GM23338 (cell line): ENCODE results near the gene VDAC1. TPM values are rescaled to one million over a fixed set of nuclear protein-coding genes. Genes with fewer than 3 reads are reported as not detected.
"Not testable (repeated sequence)": the region's sequence is repeated elsewhere in the genome, so short reads cannot be mapped to it uniquely, and the experiment has no call there.

Experiments
- ATAC-seq: fragments of 200-7000 bp; cut with Tn5 transposase; 3 replicates; pipeline ENCODE4 v1.9.1; 2020
- DNase-seq: peaks from one replicate; pipeline ENCODE4 v3.0.0-alpha.2; 2015; ENCODE audit warnings: low spot score
- H2AFZ ChIP-seq: fragments of 200-600 bp; sonication (generic); 2 replicates; pipeline ENCODE4 v1.8.0; 2016; ENCODE audit warnings: antibody characterized with exemption, mild to moderate bottlenecking, moderate library complexity
- H3F3A ChIP-seq: fragments of 200-600 bp; sonication (generic); replicated peaks from 2 replicates; pipeline ENCODE4 v1.8.0; 2017; ENCODE audit warnings: antibody characterized with exemption, mixed run types, low read depth
- H3K27ac ChIP-seq: fragments of 200-600 bp; sonication (generic); 2 replicates; pipeline ENCODE4 v1.6.1; 2016; ENCODE audit warnings: low read depth
- H3K27me3 ChIP-seq: fragments of 200-600 bp; sonication (generic); 2 replicates; pipeline ENCODE4 v1.8.0; 2016; ENCODE audit warnings: mild to moderate bottlenecking, mixed run types, moderate library complexity; ENCODE audit not compliant: insufficient read depth
- H3K36me3 ChIP-seq: fragments of 200-600 bp; sonication (generic); 2 replicates; pipeline ENCODE4 v1.8.0; 2016; ENCODE audit warnings: mild to moderate bottlenecking; ENCODE audit not compliant: insufficient read depth
- H3K4me1 ChIP-seq: fragments of 200-600 bp; sonication (generic); 2 replicates; pipeline ENCODE4 v1.8.0; 2016; ENCODE audit warnings: mild to moderate bottlenecking, moderate library complexity; ENCODE audit not compliant: insufficient read depth
- H3K4me2 ChIP-seq: fragments of 200-600 bp; sonication (generic); 2 replicates; pipeline ENCODE4 v1.7.1; 2017; ENCODE audit warnings: mixed run types
- H3K4me3 ChIP-seq: fragments of 200-600 bp; sonication (generic); 2 replicates; pipeline ENCODE4 v1.6.1; 2016; ENCODE audit warnings: mixed run types
- H3K79me2 ChIP-seq: fragments of 200-600 bp; sonication (generic); replicated peaks from 2 replicates; pipeline ENCODE4 v1.8.0; 2017; ENCODE audit warnings: mild to moderate bottlenecking; ENCODE audit not compliant: insufficient read depth
- H3K9me2 ChIP-seq: fragments of 200-600 bp; sonication (generic); 2 replicates; pipeline ENCODE4 v1.8.0; 2017; ENCODE audit not compliant: insufficient read depth
- H4K20me1 ChIP-seq: fragments of 200-600 bp; sonication (generic); replicated peaks from 2 replicates; pipeline ENCODE4 v1.8.0; 2017; ENCODE audit warnings: mild to moderate bottlenecking; ENCODE audit not compliant: insufficient read depth
- H3K27ac Mint-ChIP-seq: 2 replicates; pipeline ENCODE4 v1.8.0; 2020; ENCODE audit warnings: inconsistent platforms, mild to moderate bottlenecking, moderate library complexity, mixed read lengths
- H3K27me3 Mint-ChIP-seq: 3 replicates; pipeline ENCODE4 v1.8.0; 2022; ENCODE audit warnings: low read depth, mild to moderate bottlenecking, moderate library complexity, mixed read lengths, inconsistent platforms; ENCODE audit not compliant: insufficient read depth, poor library complexity
- H3K36me3 Mint-ChIP-seq: 3 replicates; pipeline ENCODE4 v1.8.0; 2021; ENCODE audit warnings: low read depth, mild to moderate bottlenecking, inconsistent platforms, moderate library complexity, mixed read lengths
- H3K4me1 Mint-ChIP-seq: 3 replicates; pipeline ENCODE4 v1.8.0; 2020; ENCODE audit warnings: mild to moderate bottlenecking, inconsistent platforms, mixed read lengths
- H3K4me3 Mint-ChIP-seq: 3 replicates; pipeline ENCODE4 v1.8.0; 2021; ENCODE audit warnings: moderate library complexity, mild to moderate bottlenecking, inconsistent platforms, mixed read lengths
- H3K9me3 Mint-ChIP-seq: 3 replicates; pipeline ENCODE4 v1.8.0; 2020; ENCODE audit warnings: moderate library complexity, mild to moderate bottlenecking, inconsistent platforms, mixed read lengths
- CREB1 ChIP-seq: fragments of 250-450 bp; sonication (Bioruptor Pico); IDR thresholded peaks from 2 replicates; pipeline ENCODE4 v1.5.0; 2020; ENCODE audit warnings: low read depth, mild to moderate bottlenecking, moderate library complexity
- POLR2AphosphoS5 ChIP-seq: IDR thresholded peaks from 2 replicates; pipeline ENCODE4 v1.6.1; 2016; ENCODE audit warnings: antibody characterized with exemption, low read depth
- REST ChIP-seq: IDR thresholded peaks from one replicate; pipeline ENCODE4 v1.6.1; 2018; ENCODE audit warnings: antibody characterized with exemption; ENCODE audit not compliant: unreplicated experiment
- STAT1 ChIP-seq: IDR thresholded peaks from one replicate; pipeline ENCODE4 v1.6.1; 2016; ENCODE audit warnings: antibody characterized with exemption; ENCODE audit not compliant: unreplicated experiment
- ZNF114 ChIP-seq: fragments of 250-450 bp; sonication (Bioruptor Pico); IDR thresholded peaks from 2 replicates; pipeline ENCODE4 v1.5.0; 2020; ENCODE audit warnings: mild to moderate bottlenecking, moderate library complexity
- ZNF462 ChIP-seq: fragments of 250-450 bp; sonication (Bioruptor Pico); IDR thresholded peaks from 2 replicates; pipeline ENCODE4 v1.5.0; 2020; ENCODE audit warnings: mild to moderate bottlenecking, moderate library complexity
- polyA plus RNA-seq: library from polyadenylated mRNA; unstranded; fragments of >200 nt; fragmentation: Nextera tagmentation; extraction: Ambion mirVana; gene quantifications from 2 replicates; pipeline ENCODE4 v1.2.1, GENCODE V29; 2016
- total RNA-seq: library from RNA; depleted of rRNA; stranded (reverse); fragments of >200 nt; shearing (Covaris generic); gene quantifications from 2 replicates; pipeline ENCODE4 v1.2.3, GENCODE V29; 2014
- TF ChIP-seq, protein P1 (sequence below), 2 experiments: fragments of 200-600 bp in 1 of 2; sonication (generic) in 1 of 2; conservative IDR thresholded peaks; 2 replicates each; pipeline versions ENCODE4 v1.5.1 to v1.6.1; 2016 to 2017; ENCODE audit warnings: antibody characterized with exemption in 2 of 2, low read depth in 2 of 2, mild to moderate bottlenecking in 2 of 2, moderate library complexity in 1 of 2
- TF ChIP-seq, protein P2 (sequence below): IDR thresholded peaks from 2 replicates; pipeline ENCODE4 v1.6.1; 2016; ENCODE audit warnings: antibody characterized with exemption

The VDAC1 gene
- total and polyA plus RNA-seq, 2 experiments from 2014 or later, result 300 to 329 TPM

- no peak overlapping the region for H2AFZ ChIP-seq
- ATAC-seq (no peak), DNase-seq (no peak)
- no peaks in the 10 kb centered on the region for H3K4me1 ChIP-seq
- H3K4me3 ChIP-seq, result no peak overlapping the region
- H3K27me3 Mint-ChIP-seq, result peaks cover 7% of the 10 kb centered on the region
- H3K4me3 Mint-ChIP-seq, result no peak overlapping the region; the same call in 2 of the 3 replicates
- H3F3A ChIP-seq, result no peaks in the 10 kb centered on the region
- TF ChIP-seq ZNF462 (CRISPR knock-in tag) (no peak), CREB1 (CRISPR knock-in tag) (no peak), REST (no peak), POLR2AphosphoS5 (no peak), STAT1 (no peak), ZNF114 (CRISPR knock-in tag) (no peak)
- TF ChIP-seq, protein P1, sequence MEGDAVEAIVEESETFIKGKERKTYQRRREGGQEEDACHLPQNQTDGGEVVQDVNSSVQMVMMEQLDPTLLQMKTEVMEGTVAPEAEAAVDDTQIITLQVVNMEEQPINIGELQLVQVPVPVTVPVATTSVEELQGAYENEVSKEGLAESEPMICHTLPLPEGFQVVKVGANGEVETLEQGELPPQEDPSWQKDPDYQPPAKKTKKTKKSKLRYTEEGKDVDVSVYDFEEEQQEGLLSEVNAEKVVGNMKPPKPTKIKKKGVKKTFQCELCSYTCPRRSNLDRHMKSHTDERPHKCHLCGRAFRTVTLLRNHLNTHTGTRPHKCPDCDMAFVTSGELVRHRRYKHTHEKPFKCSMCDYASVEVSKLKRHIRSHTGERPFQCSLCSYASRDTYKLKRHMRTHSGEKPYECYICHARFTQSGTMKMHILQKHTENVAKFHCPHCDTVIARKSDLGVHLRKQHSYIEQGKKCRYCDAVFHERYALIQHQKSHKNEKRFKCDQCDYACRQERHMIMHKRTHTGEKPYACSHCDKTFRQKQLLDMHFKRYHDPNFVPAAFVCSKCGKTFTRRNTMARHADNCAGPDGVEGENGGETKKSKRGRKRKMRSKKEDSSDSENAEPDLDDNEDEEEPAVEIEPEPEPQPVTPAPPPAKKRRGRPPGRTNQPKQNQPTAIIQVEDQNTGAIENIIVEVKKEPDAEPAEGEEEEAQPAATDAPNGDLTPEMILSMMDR (conservative IDR thresholded peaks at IDR 0.05; ENCODE audit: low read depth in 2 of 2), result no peak
- TF ChIP-seq, protein P2, sequence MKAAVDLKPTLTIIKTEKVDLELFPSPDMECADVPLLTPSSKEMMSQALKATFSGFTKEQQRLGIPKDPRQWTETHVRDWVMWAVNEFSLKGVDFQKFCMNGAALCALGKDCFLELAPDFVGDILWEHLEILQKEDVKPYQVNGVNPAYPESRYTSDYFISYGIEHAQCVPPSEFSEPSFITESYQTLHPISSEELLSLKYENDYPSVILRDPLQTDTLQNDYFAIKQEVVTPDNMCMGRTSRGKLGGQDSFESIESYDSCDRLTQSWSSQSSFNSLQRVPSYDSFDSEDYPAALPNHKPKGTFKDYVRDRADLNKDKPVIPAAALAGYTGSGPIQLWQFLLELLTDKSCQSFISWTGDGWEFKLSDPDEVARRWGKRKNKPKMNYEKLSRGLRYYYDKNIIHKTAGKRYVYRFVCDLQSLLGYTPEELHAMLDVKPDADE, result no peak
- peaks cover 6% of the 10 kb centered on the region; the same call in 1 of the 3 replicates for H3K36me3 Mint-ChIP-seq
- H3K36me3 ChIP-seq, result no peaks in the 10 kb centered on the region
- H3K9me2 ChIP-seq, result no peaks in the 10 kb centered on the region; the same call in 1 of the 2 replicates
- H4K20me1 ChIP-seq, result no peaks in the 10 kb centered on the region
- no peak overlapping the region for H3K27ac ChIP-seq
- no peak overlapping the region for H3K27ac Mint-ChIP-seq
- H3K4me2 ChIP-seq, result no peak overlapping the region
- peaks cover 7% of the 10 kb centered on the region for H3K4me1 Mint-ChIP-seq
- H3K79me2 ChIP-seq, result no peaks in the 10 kb centered on the region
- peaks cover 11% of the 10 kb centered on the region for H3K9me3 Mint-ChIP-seq
- no peaks in the 10 kb centered on the region for H3K27me3 ChIP-seq
These were observed 68.1 kb downstream of the VDAC1 start for GRCh38 chr5:133936651-133937015.

DNA sequence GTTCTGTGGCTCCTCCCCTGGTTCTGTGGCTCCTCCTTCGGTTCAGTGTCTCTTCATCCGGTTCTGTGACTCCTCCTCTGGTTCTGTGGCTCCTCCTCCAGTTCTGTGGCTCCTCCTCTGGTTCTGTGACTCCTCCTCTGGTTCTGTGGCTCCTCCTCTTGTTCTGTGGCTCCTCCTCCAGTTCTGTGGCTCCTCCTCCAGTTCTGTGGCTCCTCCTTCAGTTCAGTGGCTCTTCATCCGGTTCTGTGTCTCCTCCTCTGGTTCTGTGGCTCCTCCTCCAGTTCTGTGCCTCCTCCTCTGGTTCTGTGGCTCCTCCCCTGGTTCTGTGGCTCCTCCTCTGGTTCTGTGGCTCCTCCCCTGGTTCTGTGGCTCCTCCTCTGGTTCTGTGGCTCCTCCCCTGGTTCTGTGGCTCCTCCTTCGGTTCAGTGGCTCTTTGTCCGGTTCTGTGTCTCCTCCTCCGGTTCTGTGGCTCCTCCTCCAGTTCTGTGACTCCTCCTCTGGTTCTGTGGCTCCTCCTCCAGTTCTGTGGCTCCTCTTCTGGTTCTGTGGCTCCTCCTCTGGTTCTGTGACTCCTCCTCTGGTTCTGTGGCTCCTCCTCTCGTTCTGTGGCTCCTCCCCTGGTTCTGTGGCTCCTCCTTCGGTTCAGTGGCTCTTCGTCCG, 68.7 kb downstream of the VDAC1 start:
- H3K27me3 ChIP-seq, H3K79me2 ChIP-seq, H3K4me1 ChIP-seq, H3K27me3 Mint-ChIP-seq, DNase-seq, H3K36me3 Mint-ChIP-seq, H3K36me3 ChIP-seq, H3K4me1 Mint-ChIP-seq, H4K20me1 ChIP-seq, H2AFZ ChIP-seq, H3F3A ChIP-seq, H3K4me3 Mint-ChIP-seq, H3K27ac Mint-ChIP-seq, H3K27ac ChIP-seq, H3K4me2 ChIP-seq, H3K9me2 ChIP-seq, ATAC-seq, H3K4me3 ChIP-seq: not testable (repeated sequence)
- H3K9me3 Mint-ChIP-seq, result peaks cover 11% of the 10 kb centered on the region
